Activated T-helper 1 cell treated with anti-CD3 and anti-CD28 coated beads, Interleukin-12 subunit alpha, Interleukin-12 subunit beta, Interleukin-2, Interleukin-4 antibody, amounts not matched to agents 30 ng/mL and 10 ng/mL and 1 ng/mL, durations not matched to agents 14 hours and 24 hours and 36 hours (primary cell): ENCODE data around the gene RPS6KB1. TPM values are rescaled to one million over a fixed set of nuclear protein-coding genes. Genes with fewer than 3 reads are reported as not detected.

ENCODE experiments used
- DNase-seq: peaks from one replicate; pipeline ENCODE4 v3.0.0; 2021; ENCODE audit warnings: low spot score
- H3K27ac Mint-ChIP-seq: one replicate; pipeline ENCODE4 v1.8.0; 2021; ENCODE audit warnings: mild to moderate bottlenecking, mixed read lengths
- H3K27me3 Mint-ChIP-seq: one replicate; pipeline ENCODE4 v1.8.0; 2022; ENCODE audit warnings: mild to moderate bottlenecking, moderate library complexity, mixed read lengths; ENCODE audit not compliant: insufficient read depth
- H3K36me3 Mint-ChIP-seq: one replicate; pipeline ENCODE4 v1.8.0; 2021; ENCODE audit warnings: low read depth, mixed read lengths
- H3K4me1 Mint-ChIP-seq: one replicate; pipeline ENCODE4 v1.8.0; 2021; ENCODE audit warnings: low read depth, mixed read lengths
- H3K4me3 Mint-ChIP-seq: one replicate; pipeline ENCODE4 v1.8.0; 2021; ENCODE audit warnings: mild to moderate bottlenecking, moderate library complexity, mixed read lengths
- H3K9me3 Mint-ChIP-seq: one replicate; pipeline ENCODE4 v1.8.0; 2021; ENCODE audit warnings: mixed read lengths
- intact Hi-C: fragments of 100-400 bp; cut with micrococcal nuclease; formaldehyde crosslinking; loops from one replicate; pipeline ENCODE4 v1.15.1; 2024
- total RNA-seq: library from RNA; stranded (reverse); gene quantifications from 2 replicates; pipeline ENCODE4 v1.2.3, GENCODE V29; 2022

Gene RPS6KB1
- total RNA-seq, 1 donor from 2014 or later, result 67.6 TPM

DNA sequence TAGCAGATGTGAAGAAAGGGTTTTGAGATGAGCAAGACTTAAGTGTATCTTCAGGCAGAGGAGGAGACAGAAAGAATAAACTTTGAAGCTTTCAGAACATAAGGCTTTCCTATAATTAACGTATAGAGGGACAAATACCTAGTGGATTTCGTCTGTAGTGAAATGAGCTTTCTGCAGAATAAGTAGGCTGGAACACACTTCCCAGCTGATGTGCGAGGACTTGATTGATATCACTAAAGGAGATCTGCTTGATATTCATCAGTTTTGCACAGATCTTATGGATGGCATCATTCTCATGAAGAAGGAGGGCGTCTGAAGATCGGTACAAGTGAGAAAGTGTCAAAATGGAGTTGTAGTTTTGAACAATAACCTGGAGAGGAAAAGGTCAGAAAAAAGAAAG lies 15.0 kb upstream of the RPS6KB1 start:
- no peaks in the 10 kb centered on the region for H3K9me3 Mint-ChIP-seq
- DNase-seq, result no peak
- H3K27ac Mint-ChIP-seq, result peak overlapping the region; percentile 1
- peaks cover 25% of the 10 kb centered on the region for H3K36me3 Mint-ChIP-seq
- H3K4me1 Mint-ChIP-seq, result no peaks in the 10 kb centered on the region
- no peak overlapping the region for H3K4me3 Mint-ChIP-seq
- H3K27me3 Mint-ChIP-seq, result no peaks in the 10 kb centered on the region
- intact Hi-C loops, result no loop called here

DNA sequence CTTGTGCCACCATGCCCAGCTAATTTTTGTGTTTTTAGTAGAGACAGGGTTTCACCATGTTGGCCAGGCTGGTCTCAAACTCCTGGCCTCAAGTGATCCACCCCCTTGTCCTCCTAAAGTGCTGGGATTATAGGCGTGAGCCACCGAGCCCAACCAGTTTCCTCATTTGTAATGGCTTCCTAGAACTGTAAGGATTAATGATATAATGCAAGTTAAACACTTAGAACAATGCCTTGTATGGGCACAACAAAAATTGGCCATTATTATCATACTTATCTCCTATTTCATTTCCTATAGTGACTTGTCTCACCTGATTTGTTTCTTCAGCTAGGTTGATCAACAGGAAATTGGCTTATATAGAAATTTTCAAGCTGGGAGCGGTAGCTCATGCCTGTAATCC lies 14.3 kb upstream of the RPS6KB1 start:
- DNase-seq, result no peak
- intact Hi-C loops, result no loop called here
- no peaks in the 10 kb centered on the region for H3K4me1 Mint-ChIP-seq
- no peak overlapping the region for H3K27ac Mint-ChIP-seq
- no peak overlapping the region for H3K4me3 Mint-ChIP-seq
- H3K9me3 Mint-ChIP-seq, result no peaks in the 10 kb centered on the region
- H3K36me3 Mint-ChIP-seq, result peaks cover 25% of the 10 kb centered on the region
- no peaks in the 10 kb centered on the region for H3K27me3 Mint-ChIP-seq

DNA sequence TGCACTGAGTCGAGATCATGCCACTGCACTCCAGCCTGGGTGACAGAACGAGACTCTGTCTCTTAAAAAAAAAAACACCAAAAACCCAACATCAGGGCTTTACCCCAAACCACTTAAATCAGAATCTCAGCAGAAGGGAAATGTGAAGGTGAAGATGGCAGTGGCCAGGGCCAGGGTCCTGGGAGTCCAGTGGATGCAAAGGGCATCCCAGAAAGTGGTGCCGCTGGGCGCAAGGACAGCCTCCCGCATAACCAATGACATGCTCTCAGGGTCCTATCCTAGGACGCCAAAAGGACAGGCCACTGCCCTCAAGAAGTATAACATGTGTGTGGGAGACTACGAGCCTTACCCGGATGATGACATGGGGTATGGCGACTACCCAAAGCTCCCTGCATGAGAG lies 8.1 kb upstream of the RPS6KB1 start:
- intact Hi-C loops, result no loop called here
- Mint-ChIP-seq H3K27me3 (no peaks in the 10 kb centered on the region), H3K36me3 (peaks cover 22% of the 10 kb centered on the region), H3K9me3 (no peaks in the 10 kb centered on the region), H3K27ac (no peak overlapping the region), H3K4me3 (no peak overlapping the region), H3K4me1 (peaks cover 6% of the 10 kb centered on the region)
- no peak for DNase-seq

DNA sequence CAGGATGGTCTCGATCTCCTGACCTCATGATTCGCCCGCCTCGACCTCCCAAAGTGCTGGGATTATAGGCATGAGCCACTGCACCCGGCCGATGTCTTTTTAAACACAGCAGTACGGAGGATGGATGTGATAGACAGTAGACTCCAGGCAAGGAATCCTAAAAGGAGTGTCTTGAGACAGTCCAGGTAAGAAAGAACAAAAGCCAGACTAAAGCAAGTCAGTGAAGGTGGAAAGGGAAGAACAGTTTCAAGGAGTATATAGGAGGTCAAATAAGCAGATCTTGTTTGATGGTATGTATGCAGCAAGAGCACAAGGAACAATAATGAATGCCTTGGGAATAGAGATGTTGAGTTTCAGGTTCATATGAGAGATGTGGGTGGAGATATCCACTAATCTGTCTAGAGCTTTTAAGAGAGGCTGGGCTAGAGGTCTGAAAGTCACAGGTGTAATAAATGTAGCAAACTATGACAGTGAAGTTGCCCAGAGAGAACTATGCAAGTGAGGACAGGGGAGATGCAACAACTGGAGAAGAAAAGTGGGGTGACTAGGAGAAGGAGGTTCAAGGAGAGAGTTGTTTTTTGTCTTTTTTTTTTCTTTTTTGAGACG lies 4.7 kb upstream of the RPS6KB1 start:
- no peaks in the 10 kb centered on the region for H3K9me3 Mint-ChIP-seq
- H3K36me3 Mint-ChIP-seq, result peaks cover 19% of the 10 kb centered on the region
- no peak for DNase-seq
- H3K27me3 Mint-ChIP-seq, result peaks cover 3% of the 10 kb centered on the region
- H3K27ac Mint-ChIP-seq, result peak overlapping the region; percentile 2
- intact Hi-C loops, result no loop called here
- no peak overlapping the region for H3K4me3 Mint-ChIP-seq
- H3K4me1 Mint-ChIP-seq, result peaks cover 32% of the 10 kb centered on the region

DNA sequence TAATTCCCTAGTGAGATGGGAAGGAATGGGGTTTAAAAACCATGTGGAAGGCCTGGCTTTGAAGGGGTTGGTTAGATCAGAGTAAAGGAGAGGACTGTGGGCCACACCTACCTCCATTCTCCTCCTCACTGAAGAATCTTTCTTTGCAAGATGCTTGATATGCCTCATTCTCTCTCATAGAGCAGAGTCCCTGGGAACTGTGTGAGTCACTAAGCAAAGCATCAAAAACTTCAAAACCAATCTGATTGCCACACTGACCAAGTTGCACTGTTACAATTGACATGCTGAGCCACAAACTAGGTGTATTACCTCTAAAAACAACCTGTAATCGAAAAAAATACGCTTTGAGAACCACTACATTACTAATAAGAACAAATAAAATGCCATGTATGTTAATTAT lies 2.2 kb upstream of the RPS6KB1 start:
- intact Hi-C loops, result loop anchor here (5.0 kb wide), 1 partner anchor 678 kb away; the partner anchor contains the start of gene SMG8
- H3K27me3 Mint-ChIP-seq, result peaks cover 3% of the 10 kb centered on the region
- peaks cover 11% of the 10 kb centered on the region for H3K36me3 Mint-ChIP-seq
- peak overlapping the region; percentile 77 for H3K4me3 Mint-ChIP-seq
- H3K27ac Mint-ChIP-seq, result peak overlapping the region; percentile 52
- DNase-seq, result no peak
- no peaks in the 10 kb centered on the region for H3K9me3 Mint-ChIP-seq
- H3K4me1 Mint-ChIP-seq, result peaks cover 48% of the 10 kb centered on the region

DNA sequence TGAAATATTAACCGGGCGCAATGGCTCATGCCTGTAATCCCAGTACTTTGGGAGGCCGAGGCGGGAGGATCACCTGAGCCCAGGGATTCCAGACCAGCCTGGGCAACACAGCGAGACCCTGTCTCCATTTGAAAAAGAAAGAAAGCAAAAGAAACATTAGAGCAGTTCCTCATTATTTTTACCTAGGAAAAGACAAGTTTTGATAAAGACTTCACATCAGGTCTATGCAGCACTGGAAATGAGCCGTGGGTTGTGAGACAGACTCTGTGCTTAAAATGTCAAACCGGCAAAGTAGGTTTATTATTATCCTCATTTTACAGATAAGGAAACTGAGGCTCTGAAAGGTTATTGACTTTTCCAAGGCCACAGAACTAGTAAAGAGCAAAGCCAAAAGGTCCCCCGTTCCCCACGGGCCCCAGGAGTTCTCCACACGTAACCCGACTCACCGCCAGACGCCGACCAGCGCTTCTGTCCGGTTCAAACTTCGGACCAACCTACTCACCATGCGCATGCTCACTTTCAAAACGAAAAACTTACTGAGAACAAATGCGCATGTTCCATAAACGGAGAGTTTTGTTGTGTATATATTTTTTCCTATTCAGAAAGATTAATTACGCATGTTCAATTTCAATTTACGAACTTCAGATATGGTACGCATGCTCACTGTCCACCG lies 534 bp upstream of the RPS6KB1 start:
- peaks cover 15% of the 10 kb centered on the region for H3K36me3 Mint-ChIP-seq
- peaks cover 59% of the 10 kb centered on the region for H3K4me1 Mint-ChIP-seq

DNA sequence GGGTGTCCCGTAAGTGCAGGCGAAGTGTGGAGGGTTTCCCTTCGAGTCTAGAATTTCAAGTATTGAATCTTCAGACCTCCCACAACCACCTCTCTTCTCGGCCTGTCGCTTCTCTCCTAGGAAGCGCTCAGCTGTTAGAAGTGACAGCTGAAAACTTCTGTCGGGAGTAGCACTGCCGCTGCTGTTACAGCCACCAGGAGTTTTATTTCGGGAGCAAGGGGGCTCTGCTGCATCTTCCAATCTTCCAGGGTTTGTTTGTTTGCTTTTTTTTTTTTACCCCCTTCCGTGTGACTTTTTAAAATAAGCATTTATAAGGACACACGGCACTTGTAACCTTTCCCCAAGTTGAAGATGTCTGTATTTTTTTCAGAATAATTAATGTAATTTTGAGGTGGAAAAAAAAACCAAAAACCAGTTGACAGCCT lies 767 bp downstream of the RPS6KB1 start:
- intact Hi-C loops, result loop anchor here (1.0 to 5.0 kb wide), 8 partner anchors 47 to 739 kb away; partner anchors contain the start of genes DHX40, PRR11, RNFT1 and SKA2
- no peak for DNase-seq
- Mint-ChIP-seq H3K27ac (peak overlapping the region; percentile 99), H3K36me3 (peaks cover 9% of the 10 kb centered on the region), H3K9me3 (no peaks in the 10 kb centered on the region), H3K4me1 (peaks cover 53% of the 10 kb centered on the region), H3K4me3 (peak overlapping the region; percentile 100), H3K27me3 (peaks cover 3% of the 10 kb centered on the region)

More for the DNA sequence above, 534 bp upstream of the RPS6KB1 start:
- Mint-ChIP-seq H3K4me3 (peak overlapping the region; percentile 100), H3K9me3 (no peaks in the 10 kb centered on the region), H3K27ac (peak overlapping the region; percentile 99), H3K27me3 (peaks cover 3% of the 10 kb centered on the region)
- intact Hi-C loops, result loop anchor here (1.0 to 5.0 kb wide), 8 partner anchors 46 to 738 kb away; partner anchors contain the start of genes CLTC, PRR11, PTRH2 and SKA2
- DNase-seq, result no peak

DNA sequence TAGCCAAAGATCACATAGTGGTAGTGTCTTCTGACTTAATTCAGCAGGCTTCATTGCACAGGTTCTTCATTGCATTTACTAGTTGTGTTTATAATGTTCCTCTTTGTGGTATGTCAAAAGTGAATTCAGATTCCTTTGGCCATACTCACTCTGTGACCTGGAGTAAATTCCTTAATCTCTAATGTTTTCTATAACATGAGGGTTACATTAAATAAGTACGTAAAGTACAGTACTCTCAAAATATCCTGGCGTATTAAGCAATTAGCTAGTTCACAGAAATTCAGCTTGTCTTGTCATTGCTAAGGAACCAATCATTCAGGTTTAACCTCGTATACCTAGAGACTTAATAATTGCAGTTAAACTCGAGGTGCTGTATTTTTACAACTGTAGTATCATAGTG lies 4.2 kb downstream of the RPS6KB1 start:
- Mint-ChIP-seq H3K27ac (no peak overlapping the region), H3K27me3 (peaks cover 3% of the 10 kb centered on the region), H3K36me3 (peaks cover 9% of the 10 kb centered on the region), H3K9me3 (no peaks in the 10 kb centered on the region), H3K4me3 (no peak overlapping the region), H3K4me1 (peaks cover 42% of the 10 kb centered on the region)
- no peak for DNase-seq
- intact Hi-C loops, result no loop called here

DNA sequence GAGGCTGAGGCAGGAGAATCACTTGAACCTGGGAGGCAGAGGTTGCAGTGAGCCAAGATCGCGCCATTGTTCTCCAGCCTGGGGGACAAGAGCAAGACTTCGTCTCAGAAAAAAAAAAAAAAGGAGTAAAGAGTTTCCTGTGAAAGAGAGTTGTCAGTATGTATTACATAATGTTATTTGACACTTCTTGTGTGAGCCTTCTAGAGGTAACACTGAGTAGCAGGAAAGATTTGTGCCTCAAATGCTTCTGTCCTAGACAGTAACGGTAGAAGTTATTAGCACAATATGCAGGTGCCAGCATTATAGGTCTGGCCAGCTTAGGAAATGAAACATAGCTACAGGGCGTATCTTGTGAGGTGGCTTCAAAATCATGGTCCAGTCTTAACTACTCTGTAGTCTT lies 6.2 kb downstream of the RPS6KB1 start:
- intact Hi-C loops, result no loop called here
- H3K9me3 Mint-ChIP-seq, result no peaks in the 10 kb centered on the region
- H3K27ac Mint-ChIP-seq, result no peak overlapping the region
- H3K4me1 Mint-ChIP-seq, result peaks cover 31% of the 10 kb centered on the region
- DNase-seq, result no peak
- H3K36me3 Mint-ChIP-seq, result peaks cover 12% of the 10 kb centered on the region
- no peak overlapping the region for H3K4me3 Mint-ChIP-seq
- no peaks in the 10 kb centered on the region for H3K27me3 Mint-ChIP-seq

DNA sequence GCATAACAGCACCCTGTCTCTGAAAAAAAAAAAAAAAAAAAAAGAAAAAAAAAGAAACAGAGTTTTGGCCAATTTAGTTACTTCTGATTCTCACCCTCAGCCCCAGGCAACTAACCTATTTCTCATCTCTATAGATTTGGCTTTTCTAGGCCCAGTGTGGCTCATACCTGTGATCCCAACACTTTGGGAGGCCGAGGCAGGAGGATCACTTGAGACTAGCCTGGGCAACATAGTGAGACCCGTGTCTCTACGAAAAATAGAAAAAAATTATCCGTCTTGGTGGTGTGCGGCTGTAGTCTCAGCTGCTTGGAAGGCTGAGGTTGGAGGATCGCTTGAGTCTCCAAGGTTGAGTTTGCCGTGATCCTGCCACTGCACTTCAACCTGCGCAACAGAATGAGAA lies 8.7 kb downstream of the RPS6KB1 start:
- Mint-ChIP-seq H3K27me3 (no peaks in the 10 kb centered on the region), H3K4me1 (peaks cover 18% of the 10 kb centered on the region), H3K9me3 (no peaks in the 10 kb centered on the region), H3K27ac (no peak overlapping the region), H3K4me3 (no peak overlapping the region), H3K36me3 (peaks cover 9% of the 10 kb centered on the region)
- intact Hi-C loops, result no loop called here
- no peak for DNase-seq

DNA sequence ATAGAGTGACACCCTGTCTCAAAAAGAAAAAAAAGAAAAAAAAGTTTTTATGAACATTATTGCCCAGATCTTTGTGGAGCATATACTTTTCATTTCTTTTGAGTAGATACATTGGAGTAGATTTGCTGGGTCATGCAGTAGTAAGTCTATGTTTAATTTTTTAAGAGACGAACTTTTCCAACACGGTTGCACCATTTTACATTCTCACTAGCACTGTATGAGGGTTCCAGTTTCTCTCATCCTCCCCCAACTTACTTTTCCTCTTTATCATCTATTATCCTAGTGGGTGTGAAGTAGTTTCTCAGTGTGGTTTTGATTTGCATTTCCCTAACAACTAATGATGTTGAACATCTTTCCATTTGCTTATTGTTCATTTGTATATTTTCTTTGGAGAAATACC lies 10.5 kb downstream of the RPS6KB1 start:
- Mint-ChIP-seq H3K4me3 (no peak overlapping the region), H3K36me3 (peaks cover 11% of the 10 kb centered on the region), H3K27ac (peak overlapping the region; percentile 10), H3K27me3 (no peaks in the 10 kb centered on the region), H3K4me1 (peaks cover 12% of the 10 kb centered on the region), H3K9me3 (no peaks in the 10 kb centered on the region)
- intact Hi-C loops, result no loop called here
- no peak for DNase-seq

DNA sequence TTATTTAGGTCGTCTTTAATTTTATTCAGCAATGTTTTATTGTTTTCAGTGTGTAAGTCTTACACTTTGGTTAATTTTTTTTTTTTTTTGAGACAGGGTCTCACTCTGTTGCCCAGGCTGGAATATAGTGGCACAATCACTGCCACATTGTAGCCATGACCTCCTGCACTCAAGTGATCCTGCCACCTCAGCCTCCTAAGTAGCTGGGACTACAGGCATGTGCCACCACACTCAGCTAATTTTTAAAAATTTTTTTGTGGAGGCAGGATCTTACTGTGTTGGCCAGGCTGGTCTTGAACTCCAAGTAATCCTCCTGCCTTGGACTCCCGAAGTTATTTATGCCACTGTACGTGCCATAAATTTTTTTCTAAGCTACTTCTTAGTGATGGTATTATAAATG lies 14.5 kb downstream of the RPS6KB1 start:
- no peak overlapping the region for H3K4me3 Mint-ChIP-seq
- intact Hi-C loops, result no loop called here
- DNase-seq, result no peak
- no peak overlapping the region for H3K27ac Mint-ChIP-seq
- H3K27me3 Mint-ChIP-seq, result no peaks in the 10 kb centered on the region
- H3K36me3 Mint-ChIP-seq, result peaks cover 14% of the 10 kb centered on the region
- no peaks in the 10 kb centered on the region for H3K9me3 Mint-ChIP-seq
- H3K4me1 Mint-ChIP-seq, result peaks cover 8% of the 10 kb centered on the region

DNA sequence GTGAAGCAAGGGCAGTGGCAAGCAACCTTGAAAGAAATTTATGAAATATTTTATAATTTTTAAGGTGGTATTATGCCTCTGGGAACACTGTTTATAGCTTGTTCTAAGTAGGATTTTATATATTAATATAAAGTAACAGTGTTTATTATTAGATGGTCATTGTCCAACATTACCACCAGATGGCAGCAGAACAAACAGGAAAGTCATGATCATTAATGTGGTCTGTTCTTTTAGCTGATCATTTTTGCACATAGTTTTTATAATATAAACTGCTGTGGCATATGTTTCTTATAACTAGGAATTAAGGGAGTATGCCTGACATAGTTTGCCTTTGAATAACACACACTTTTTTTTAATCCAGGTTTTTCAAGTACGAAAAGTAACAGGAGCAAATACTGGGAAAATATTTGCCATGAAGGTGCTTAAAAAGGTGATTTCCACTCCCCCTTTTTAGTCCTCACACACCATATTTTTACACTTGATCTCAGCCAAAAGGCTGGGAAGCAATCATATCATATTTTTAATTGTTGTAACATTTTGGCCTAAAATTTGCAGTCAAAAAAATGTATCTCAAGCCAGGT lies 21.4 kb downstream of the RPS6KB1 start:
- Mint-ChIP-seq H3K9me3 (no peaks in the 10 kb centered on the region), H3K36me3 (peaks cover 32% of the 10 kb centered on the region), H3K27me3 (no peaks in the 10 kb centered on the region), H3K27ac (no peak overlapping the region), H3K4me1 (peaks cover 6% of the 10 kb centered on the region), H3K4me3 (no peak overlapping the region)
- no peak for DNase-seq
- intact Hi-C loops, result loop anchor here (5.0 kb wide), 2 partner anchors 48 to 123 kb away; partner anchors contain the start of gene RNFT1
